HG03575 (cell line): ENCODE data around the gene SPRR4.
"Not testable (repeated sequence)": the region's sequence is repeated elsewhere in the genome, so short reads cannot be mapped to it uniquely, and the experiment has no call there.

Source experiments
- ATAC-seq: cut with Tn5 transposase; IDR thresholded peaks from one replicate; pipeline ENCODE4 v1.9.1; 2021; ENCODE audit not compliant: unreplicated experiment, insufficient number of reproducible peaks, low FRiP score; ENCODE audit errors: extremely low read depth

The SPRR4 gene

GRCh38 chr1:152998476-152998875 is 28.0 kb downstream of the SPRR4 start:
- no peak for ATAC-seq

- ATAC-seq: no peak
Observed at GRCh38 chr1:152999818-153000217, 29.4 kb downstream of the SPRR4 start.

- no peak for ATAC-seq
Observed at GRCh38 chr1:153000294-153000693, 29.8 kb downstream of the SPRR4 start.

- ATAC-seq: no peak
Observed at GRCh38 chr1:153001382-153001781, 30.9 kb downstream of the SPRR4 start, which contains the start of gene SPRR3. SPRR3 (plus strand) TSS chr1:153001749; CDS start chr1:153003021, 1,272 bp downstream.

GRCh38 chr1:153011235-153011758 is 40.8 kb downstream of the SPRR4 start:
- not testable (repeated sequence) for ATAC-seq

GRCh38 chr1:153021829-153022228 is 51.4 kb downstream of the SPRR4 start:
- not testable (repeated sequence) for ATAC-seq
